Astrocyte (in vitro differentiated cells and primary cell): ENCODE results near the gene LMTK3.

ENCODE experiments used
- EZH2 ChIP-seq: IDR thresholded peaks from 2 replicates; pipeline ENCODE4 v1.6.1; 2012; ENCODE audit warnings: mild to moderate bottlenecking, low read length, inconsistent platforms; ENCODE audit not compliant: insufficient read depth
- TF ChIP-seq, protein P1 (sequence below): IDR thresholded peaks from 2 replicates; pipeline ENCODE4 v1.5.1; 2011; ENCODE audit warnings: low read depth, mild to moderate bottlenecking, inconsistent platforms, low read length, moderate library complexity; ENCODE audit not compliant: insufficient read depth

DNA sequence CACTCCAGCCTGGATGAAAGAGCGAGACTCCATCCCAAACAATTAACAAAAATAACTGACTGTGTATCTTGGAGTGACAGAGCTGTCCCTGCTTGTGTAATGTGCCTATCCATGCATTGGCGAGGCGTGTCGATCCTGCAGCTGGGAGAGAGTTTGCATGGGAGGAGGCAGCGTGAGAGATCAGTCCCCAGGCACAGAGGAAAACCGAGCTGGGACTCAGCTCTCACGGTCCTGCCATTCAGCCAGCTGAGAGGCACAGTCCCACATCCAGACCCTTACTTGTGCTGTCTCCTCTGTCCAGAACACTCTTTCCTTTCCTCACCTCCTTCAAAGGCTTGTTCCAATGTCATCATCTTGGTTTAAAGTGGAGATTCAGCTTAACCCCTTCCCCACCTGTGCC lies 28.5 kb upstream of the LMTK3 start:
- TF ChIP-seq, protein P1, sequence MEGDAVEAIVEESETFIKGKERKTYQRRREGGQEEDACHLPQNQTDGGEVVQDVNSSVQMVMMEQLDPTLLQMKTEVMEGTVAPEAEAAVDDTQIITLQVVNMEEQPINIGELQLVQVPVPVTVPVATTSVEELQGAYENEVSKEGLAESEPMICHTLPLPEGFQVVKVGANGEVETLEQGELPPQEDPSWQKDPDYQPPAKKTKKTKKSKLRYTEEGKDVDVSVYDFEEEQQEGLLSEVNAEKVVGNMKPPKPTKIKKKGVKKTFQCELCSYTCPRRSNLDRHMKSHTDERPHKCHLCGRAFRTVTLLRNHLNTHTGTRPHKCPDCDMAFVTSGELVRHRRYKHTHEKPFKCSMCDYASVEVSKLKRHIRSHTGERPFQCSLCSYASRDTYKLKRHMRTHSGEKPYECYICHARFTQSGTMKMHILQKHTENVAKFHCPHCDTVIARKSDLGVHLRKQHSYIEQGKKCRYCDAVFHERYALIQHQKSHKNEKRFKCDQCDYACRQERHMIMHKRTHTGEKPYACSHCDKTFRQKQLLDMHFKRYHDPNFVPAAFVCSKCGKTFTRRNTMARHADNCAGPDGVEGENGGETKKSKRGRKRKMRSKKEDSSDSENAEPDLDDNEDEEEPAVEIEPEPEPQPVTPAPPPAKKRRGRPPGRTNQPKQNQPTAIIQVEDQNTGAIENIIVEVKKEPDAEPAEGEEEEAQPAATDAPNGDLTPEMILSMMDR = no peak
- TF ChIP-seq EZH2 = no peak
